GM12878 (cell line): Measurements from ENCODE around the gene FAM234B. TPM values are rescaled to one million over a fixed set of nuclear protein-coding genes. Genes with fewer than 3 reads are reported as not detected.

ENCODE experiments used
- ATAC-seq: fragments of 200-7000 bp; cut with Tn5 transposase; 3 replicates; pipeline ENCODE4 v1.9.1; 2020; ENCODE audit warnings: mild to moderate bottlenecking, moderate library complexity
- BruUV-seq: library from RNA; stranded (reverse); fragments of 400-500 nt; replicated peaks from 2 replicates; lab custom pipeline; 2021; lab: Mats Ljungman, UMichigan
- CTCF ChIA-PET: fragments of 300-600 bp; sonication (Branson Sonifier 250); formaldehyde crosslinking; extraction: SDS; loops from one replicate; lab custom pipeline; 2021; ENCODE audit warnings: inconsistent platforms; lab: Yijun Ruan, JAX
- POLR2A ChIA-PET: fragments of 350-600 bp; formaldehyde crosslinking; extraction: SDS; loops from one replicate; lab custom pipeline; 2021; ENCODE audit warnings: inconsistent platforms; lab: Charles Lee
- RAD21 ChIA-PET: fragments of 300-600 bp; sonication (Branson Sonifier 250); formaldehyde crosslinking; loops from one replicate; lab custom pipeline; 2023; ENCODE audit warnings: antibody characterized with exemption; ENCODE audit not compliant: unreplicated experiment; lab: Charles Lee
- SMC1A ChIA-PET: fragments of 300-600 bp; sonication (Branson Sonifier 250); formaldehyde crosslinking; loops from one replicate; lab custom pipeline; 2023; ENCODE audit not compliant: unreplicated experiment, uncharacterized antibody; lab: Charles Lee
- DNase-seq: peaks from one replicate; pipeline ENCODE4 v3.0.0-alpha.2; 2011; ENCODE audit warnings: low read depth, low spot score
- FAIRE-seq: peaks from 3 replicates; lab custom pipeline; 2011; peaks lifted over from hg19 to GRCh38; lab: Jason Lieb, UNC
- H2AFZ ChIP-seq: 2 replicates; pipeline ENCODE4 v1.6.0; 2011; ENCODE audit warnings: low read depth, low read length, control low read depth; ENCODE audit not compliant: control insufficient read depth
- H3K27ac ChIP-seq: 2 replicates; pipeline ENCODE4 v1.5.1; 2011; ENCODE audit warnings: control low read depth; ENCODE audit not compliant: control insufficient read depth, insufficient read depth
- H3K27me3 ChIP-seq, 2 experiments: replicated peaks in 1 of 2; 2 replicates each; pipeline versions ENCODE4 v1.6.0 to v1.6.1; 2011; ENCODE audit warnings: low read length in 1 of 2; ENCODE audit not compliant: control insufficient read depth in 2 of 2, insufficient read depth in 2 of 2
- H3K36me3 ChIP-seq, 2 experiments: 2 replicates each; pipeline ENCODE4 v1.5.1; 2011; ENCODE audit warnings: low read length in 1 of 2; ENCODE audit not compliant: control insufficient read depth in 2 of 2, insufficient read depth in 2 of 2
- H3K4me1 ChIP-seq: 2 replicates; pipeline ENCODE4 v1.6.1; 2011; ENCODE audit warnings: mild to moderate bottlenecking, low read length, moderate library complexity, mixed read lengths; ENCODE audit not compliant: control insufficient read depth, insufficient read depth
- H3K4me2 ChIP-seq: 2 replicates; pipeline ENCODE4 v1.6.0; 2011; ENCODE audit warnings: control low read depth; ENCODE audit not compliant: control insufficient read depth, insufficient read depth
- H3K4me3 ChIP-seq: fragments of 200-600 bp; sonication (generic); 2 replicates; pipeline ENCODE4 v1.5.1; 2016
- H3K79me2 ChIP-seq: 2 replicates; pipeline ENCODE4 v1.6.0; 2011; ENCODE audit warnings: low read length; ENCODE audit not compliant: control insufficient read depth, insufficient read depth
- H3K9ac ChIP-seq: 2 replicates; pipeline ENCODE4 v1.8.0; 2011; ENCODE audit warnings: low read length, control low read depth, mixed read lengths; ENCODE audit not compliant: control insufficient read depth, insufficient read depth
- H3K9me3 ChIP-seq: replicated peaks from 3 replicates; pipeline ENCODE4 v1.5.1; 2011; ENCODE audit warnings: mild to moderate bottlenecking, low read length; ENCODE audit not compliant: control insufficient read depth, insufficient read depth
- H4K20me1 ChIP-seq: 2 replicates; pipeline ENCODE4 v1.6.0; 2011; ENCODE audit not compliant: control insufficient read depth, insufficient read depth
- CEBPZ ChIP-seq: fragments of 150-350 bp; IDR thresholded peaks from 2 replicates; pipeline ENCODE4 v1.6.1; 2016; ENCODE audit warnings: low read depth, low read length
- E2F4 ChIP-seq: IDR thresholded peaks from 2 replicates; pipeline ENCODE4 v1.6.1; 2012; ENCODE audit warnings: low read depth, low read length, improper control_type of control experiment
- E2F8 ChIP-seq: fragments of 450-650 bp; IDR thresholded peaks from 2 replicates; pipeline ENCODE4 v1.6.1; 2018; ENCODE audit warnings: mild to moderate bottlenecking, low read depth, moderate library complexity; ENCODE audit not compliant: partially characterized antibody
- MTA3 ChIP-seq: IDR thresholded peaks from 2 replicates; pipeline ENCODE4 v1.6.1; 2012; ENCODE audit warnings: low read length, inconsistent platforms, borderline replicate concordance
- MXI1 ChIP-seq: fragments of 150-350 bp; IDR thresholded peaks from 2 replicates; pipeline ENCODE4 v1.6.1; 2011; ENCODE audit warnings: low read depth, mild to moderate bottlenecking, inconsistent platforms, low read length, improper control_type of control experiment
- POLR2A ChIP-seq: IDR thresholded peaks from 2 replicates; pipeline ENCODE4 v1.6.1; 2011; ENCODE audit warnings: low read depth, mild to moderate bottlenecking, low read length
- SKIL ChIP-seq: fragments of 450-650 bp; IDR thresholded peaks from 2 replicates; pipeline ENCODE4 v1.6.1; 2017; ENCODE audit warnings: mild to moderate bottlenecking, low read depth, inconsistent platforms; ENCODE audit not compliant: poor library complexity, severe bottlenecking
- SREBF1 ChIP-seq: IDR thresholded peaks from 2 replicates; pipeline ENCODE4 v1.6.1; 2012; ENCODE audit warnings: mild to moderate bottlenecking, low read length
- TARDBP ChIP-seq: IDR thresholded peaks from 2 replicates; pipeline ENCODE4 v1.6.1; 2016; ENCODE audit warnings: borderline replicate concordance
- ZBTB33 ChIP-seq: fragments of 450-650 bp; IDR thresholded peaks from 2 replicates; pipeline ENCODE4 v1.6.1; 2017; ENCODE audit warnings: mild to moderate bottlenecking
- ZSCAN29 ChIP-seq: fragments of 450-650 bp; IDR thresholded peaks from 2 replicates; pipeline ENCODE4 v1.6.1; 2017; ENCODE audit warnings: mild to moderate bottlenecking, moderate library complexity
- ZZZ3 ChIP-seq: IDR thresholded peaks from 2 replicates; pipeline ENCODE4 v1.6.1; 2011; ENCODE audit warnings: low read depth; ENCODE audit not compliant: control insufficient read depth, insufficient read length
- WGBS: methylation state at CpG from one replicate; pipeline ENCODE4 v1.1.6; 2016; ENCODE audit warnings: low lambda C conversion rate; ENCODE audit not compliant: insufficient replicate concordance, insufficient coverage; ENCODE audit errors: missing lambda C conversion rate; 5-methylcytosine and 5-hydroxymethylcytosine counted together
- in situ Hi-C: fragments of 300-500 bp; cut with MboI; formaldehyde crosslinking; loops from 9 replicates; pipeline ENCODE4 v1.14.3; 2018; ENCODE audit warnings: mixed read lengths
- intact Hi-C: fragments of 100-400 bp; cut with micrococcal nuclease; formaldehyde crosslinking; loops from one replicate; pipeline ENCODE4 v1.14.2; 2022; ENCODE audit not compliant: unreplicated experiment
- polyA plus RNA-seq, 11 experiments: library from polyadenylated mRNA; depleted of rRNA in 4 of 11; unstranded in 6 of 11; stranded (reverse) in 5 of 11; fragments of >200 nt; fragmentation: Nextera tagmentation in 4 of 11; fragmentation: Illumina TruSeq in 1 of 11; extraction: Ambion mirVana in 4 of 11; extraction: Trizol in 1 of 11; gene quantifications; 1 replicate in 1 of 11; 2 replicates in 10 of 11; pipeline versions ENCODE4 v1.2.1 to v1.2.3, GENCODE V29; 2011 to 2016; ENCODE audit warnings: inconsistent platforms in 2 of 11, missing spikeins in 2 of 11, low read depth in 1 of 11
- total RNA-seq, 4 experiments: library from RNA; depleted of rRNA in 3 of 4; stranded (reverse); fragments of >200 nt in 3 of 4; fragmentation: Illumina TruSeq in 1 of 4; extraction: Trizol in 1 of 4; gene quantifications; 2 replicates each; pipeline versions ENCODE4 v1.2.1 to v1.2.3, GENCODE V29; 2013 to 2021

FAM234B gene
- total and polyA plus RNA-seq, 10 of the 15 experiments (the other 5 are each of a cell fraction or from before 2014, with no cell fraction given), result 0.09 to 2.8 (median 0.18) TPM

GRCh38 chr12:13117029-13117428 is 72.8 kb downstream of the FAM234B start (continued):
- TF ChIP-seq E2F8, result no peak
- no peak for TF ChIP-seq E2F4
- TF ChIP-seq ZSCAN29, result no peak
- no peak for TF ChIP-seq SKIL
- TF ChIP-seq ZZZ3, result no peak

GRCh38 chr12:13119826-13120225 is 75.6 kb downstream of the FAM234B start:
- in situ Hi-C loops, result no loop called here
- CTCF ChIA-PET, result interaction anchor here (0.7 to 0.9 kb wide), 2 partner anchors 18 to 93 kb away, joined by 3 read pairs; no protein-coding TSS in a partner anchor
- Histone ChIP-seq H3K27ac (no peak overlapping the region), H3K9me3 (no peaks in the 10 kb centered on the region), H3K4me3 (no peak overlapping the region), H2AFZ (no peak overlapping the region), H3K9ac (no peak overlapping the region), H3K4me2 (no peak overlapping the region), H3K27me3 (peaks cover 2 to 4% of the 10 kb centered on the region in 2 experiments; a peak in 2 of 4 replicates), H3K4me1 (no peaks in the 10 kb centered on the region), H4K20me1 (no peaks in the 10 kb centered on the region; the same call in 1 of the 2 replicates), H3K79me2 (no peaks in the 10 kb centered on the region), H3K36me3 (no peaks in the 10 kb centered on the region)
- BruUV-seq, result no TSS peak
- SMC1A ChIA-PET, result no interaction called here
- FAIRE-seq, result no peak
- DNase-seq, result no peak
- RAD21 ChIA-PET, result no interaction called here
- no peak for ATAC-seq
- intact Hi-C loops, result no loop called here
- WGBS, result 36% methylated on average over 2 of the region's 2 CpGs
- POLR2A ChIA-PET, result no interaction called here
- no peak for TF ChIP-seq SREBF1
- TF ChIP-seq MTA3, result no peak
- no peak for TF ChIP-seq CEBPZ
- no peak for TF ChIP-seq MXI1
- TF ChIP-seq ZBTB33, result no peak
- TF ChIP-seq TARDBP, result no peak
- no peak for TF ChIP-seq POLR2A
